HUDEP-2 (cell line): ENCODE results near the gene CHD5.
"Not testable (repeated sequence)": the region's sequence is repeated elsewhere in the genome, so short reads cannot be mapped to it uniquely, and the experiment has no call there.

Source experiments
- DNase-seq, 76 experiments: peaks; one replicate each; lab custom pipeline; 2025; ENCODE audit not compliant: unreplicated experiment in 76 of 76; lab: John Stamatoyannopoulos, UW

The CHD5 gene

DNA sequence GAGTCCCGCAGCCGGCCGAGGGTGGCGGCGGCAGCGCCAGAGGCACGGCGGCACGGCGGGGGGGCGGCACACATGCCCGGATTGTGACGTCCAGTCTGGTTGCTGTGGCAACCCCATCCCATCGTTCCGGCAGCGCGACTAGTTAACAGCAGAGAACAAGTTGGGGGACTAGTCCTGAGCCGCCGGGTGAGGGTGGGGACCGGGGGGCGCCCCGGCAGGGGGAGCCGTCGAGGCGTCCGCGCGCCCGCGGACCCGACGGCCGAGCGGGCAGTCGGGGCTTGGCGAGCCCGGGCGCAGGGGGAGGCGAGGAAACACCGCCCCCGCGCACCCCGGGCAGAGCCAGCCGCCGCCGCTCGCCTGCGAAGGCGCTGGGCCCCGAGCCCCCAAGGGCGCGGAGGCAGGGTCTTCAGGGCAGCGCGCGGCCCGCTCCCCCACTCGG lies at the start of gene CHD5:
TSS of gene CHD5 (minus strand) at position 54 of the 439 bp plus-strand sequence. CDS start 298 bp downstream, outside the sequence.
- DNase-seq = no peak

DNA sequence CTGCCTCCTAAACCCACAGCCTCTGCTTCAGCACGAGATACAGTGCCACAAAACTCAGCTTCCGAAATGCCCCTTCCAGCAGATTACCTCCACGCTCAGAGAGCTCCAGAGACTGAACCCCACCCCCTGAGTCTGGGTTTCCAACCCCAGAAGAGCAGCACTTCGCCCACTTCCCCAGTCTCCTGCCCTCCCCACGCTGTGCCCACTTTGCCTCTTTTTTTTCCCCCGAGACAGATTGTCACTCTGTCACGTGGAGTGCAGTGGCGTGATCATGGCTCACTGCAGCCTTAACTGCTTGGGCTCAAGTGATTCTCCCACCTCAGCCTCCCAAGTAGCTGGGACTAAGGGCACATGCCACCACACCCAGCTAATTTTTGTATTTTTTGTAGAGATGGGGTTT lies 45.5 kb upstream of the CHD5 start:
- no peak for DNase-seq

DNA sequence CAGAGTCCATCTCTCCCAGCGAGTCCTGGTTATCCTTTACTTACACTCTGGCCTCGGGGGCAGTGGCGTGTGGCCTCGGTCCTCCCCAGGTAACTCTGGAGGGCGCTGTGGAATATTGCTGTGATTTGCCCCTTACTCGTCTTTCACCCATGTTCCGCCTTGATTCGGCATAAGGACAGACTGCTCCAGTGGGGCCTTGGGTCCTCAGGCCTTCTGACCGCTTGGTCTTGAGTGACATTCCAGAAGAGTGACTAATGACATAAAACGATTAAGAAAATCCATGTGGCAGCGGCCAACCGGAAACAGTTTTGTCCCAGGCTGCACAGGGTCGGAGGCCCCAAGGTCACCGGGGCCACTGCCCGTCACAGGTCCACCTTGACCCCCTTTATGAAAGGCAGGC lies 44.6 kb upstream of the CHD5 start:
- DNase-seq = no peak

DNA sequence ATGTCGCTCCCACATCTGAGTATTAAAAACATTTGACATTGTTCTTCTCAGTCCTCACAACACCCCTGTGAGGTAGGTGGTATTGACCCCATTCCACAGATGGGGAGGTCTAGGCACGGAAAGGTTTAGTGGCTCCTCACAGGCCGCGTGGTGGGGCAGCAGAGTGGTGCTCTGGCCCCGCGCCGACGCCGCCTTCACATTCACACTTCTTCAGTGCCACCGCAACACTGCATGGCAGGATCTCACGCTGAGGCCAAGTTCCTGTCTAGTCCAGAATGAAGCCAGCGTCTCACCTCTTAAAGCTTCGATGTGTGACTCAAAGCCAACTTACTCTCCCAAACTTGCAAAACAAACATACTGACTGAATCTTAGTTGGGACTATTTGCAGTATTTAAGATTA lies 43.5 kb upstream of the CHD5 start:
- no peak for DNase-seq

DNA sequence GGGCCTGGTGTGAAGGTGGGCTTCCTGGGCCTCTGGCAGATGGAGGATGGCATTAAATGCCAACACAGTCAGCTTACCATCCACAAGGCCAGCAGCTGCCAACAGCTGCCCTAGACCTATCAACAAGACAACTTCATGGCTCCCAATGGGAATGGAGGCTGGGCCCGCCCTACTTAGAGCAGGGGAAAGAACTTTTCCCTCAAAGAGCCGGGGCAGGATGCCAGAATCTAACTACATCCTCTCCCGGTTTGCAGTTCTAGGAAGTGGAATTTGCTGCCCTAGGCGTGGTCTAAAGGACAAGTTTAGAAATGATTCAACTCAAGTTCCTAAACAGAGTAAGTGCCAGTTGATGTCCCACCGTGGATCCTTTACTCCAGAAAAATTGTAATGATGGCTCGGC lies 42.5 kb upstream of the CHD5 start:
- DNase-seq = no peak

- DNase-seq = no peak
Observed at GRCh38 chr1:6221210-6221784, 41.2 kb upstream of the CHD5 start.

GRCh38 chr1:6220236-6220635 lies 40.1 kb upstream of the CHD5 start:
- no peak for DNase-seq

GRCh38 chr1:6219641-6220040 lies 39.5 kb upstream of the CHD5 start:
- not testable (repeated sequence) for DNase-seq

DNA sequence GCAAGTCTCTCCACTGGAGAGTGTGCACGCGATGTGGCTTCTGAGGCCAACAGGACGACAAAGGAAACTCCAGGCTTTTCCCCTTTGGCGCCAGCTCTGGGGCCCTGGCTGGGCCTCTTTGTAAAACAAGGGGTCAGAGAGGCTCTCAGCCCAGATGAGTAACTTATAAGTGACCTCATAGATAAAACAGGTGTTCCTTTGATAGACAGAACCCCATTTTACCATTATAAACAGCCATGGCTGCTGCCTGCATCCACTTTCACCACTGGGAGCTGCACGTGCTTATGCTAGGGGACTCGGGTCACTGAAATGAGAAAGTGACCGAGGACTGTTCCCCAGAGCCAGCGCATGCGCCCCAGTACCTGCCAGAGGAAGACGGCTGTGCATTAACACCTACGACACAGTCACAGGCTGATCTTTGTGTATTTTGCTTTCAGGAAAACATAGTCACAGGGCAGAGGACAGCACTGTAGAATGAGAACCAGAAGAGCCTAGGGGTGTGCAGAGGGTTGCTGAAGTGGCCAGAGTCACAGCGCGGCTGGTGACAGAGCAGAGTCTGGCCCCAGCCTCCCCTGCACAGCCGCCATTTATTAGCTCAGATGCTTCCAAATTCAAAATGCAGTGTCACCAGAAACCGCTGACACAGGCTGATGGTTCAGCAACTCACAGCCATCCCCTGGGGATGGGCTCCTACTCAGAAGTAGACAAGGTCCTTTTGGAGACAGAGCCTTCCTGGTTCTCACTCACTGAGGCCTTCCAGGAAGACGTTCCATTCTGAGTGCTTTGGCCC lies 38.4 kb upstream of the CHD5 start:
- no peak for DNase-seq

DNA sequence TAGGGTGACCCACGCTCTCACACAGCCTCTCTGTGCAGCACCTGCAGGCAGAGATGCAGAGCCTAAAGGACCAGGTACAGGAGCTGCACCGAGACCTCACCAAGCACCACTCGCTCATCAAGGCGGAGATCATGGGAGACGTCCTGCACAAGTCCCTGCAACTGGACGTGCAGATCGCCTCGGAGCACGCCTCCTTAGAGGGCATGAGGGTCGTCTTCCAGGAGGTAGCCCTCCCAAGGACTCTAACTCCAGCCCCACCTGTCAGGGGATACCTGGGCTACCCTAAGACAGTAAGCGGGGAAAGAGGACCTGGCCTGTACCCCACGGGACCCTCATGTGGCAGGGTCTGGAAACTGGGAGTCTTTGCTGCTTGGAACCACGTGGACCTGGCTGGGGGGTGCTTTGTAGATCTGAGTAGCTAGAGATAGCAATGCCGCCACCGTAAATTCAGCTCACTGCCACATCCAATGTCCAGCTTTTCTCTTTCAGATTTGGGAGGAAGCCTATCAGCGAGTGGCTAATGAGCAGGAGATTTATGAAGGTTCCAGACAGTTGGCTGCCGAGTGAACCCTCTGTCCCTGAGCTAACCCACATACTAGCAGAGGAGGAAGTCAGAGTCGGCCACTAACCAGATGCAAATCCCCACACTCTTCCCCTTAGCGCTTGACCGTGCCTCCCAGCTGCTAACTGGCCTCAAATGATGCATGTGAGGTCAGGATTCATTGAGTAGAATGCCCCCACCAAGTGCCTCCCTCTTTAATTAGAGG lies 32.3 kb upstream of the CHD5 start:
- DNase-seq = no peak

DNA sequence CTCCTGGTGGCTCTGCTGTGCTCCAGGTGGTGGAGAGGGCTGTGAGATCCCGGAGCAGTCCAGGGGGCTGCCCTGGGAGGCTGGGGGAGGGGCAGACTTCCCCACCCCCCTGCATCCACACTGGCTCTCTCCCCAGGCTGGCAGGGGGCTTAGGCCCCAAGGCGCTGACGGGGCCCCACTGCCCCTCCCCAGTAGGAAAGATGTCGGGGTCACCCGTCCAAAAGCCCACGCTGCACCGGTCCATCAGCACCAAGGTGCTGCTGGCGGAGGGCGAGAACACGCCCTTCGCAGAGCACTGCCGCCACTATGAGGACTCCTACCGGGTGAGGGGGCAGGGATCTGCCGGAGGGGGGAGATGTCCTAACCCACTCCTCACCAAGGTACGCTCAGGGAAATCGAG lies 31.6 kb upstream of the CHD5 start:
- DNase-seq = no peak

DNA sequence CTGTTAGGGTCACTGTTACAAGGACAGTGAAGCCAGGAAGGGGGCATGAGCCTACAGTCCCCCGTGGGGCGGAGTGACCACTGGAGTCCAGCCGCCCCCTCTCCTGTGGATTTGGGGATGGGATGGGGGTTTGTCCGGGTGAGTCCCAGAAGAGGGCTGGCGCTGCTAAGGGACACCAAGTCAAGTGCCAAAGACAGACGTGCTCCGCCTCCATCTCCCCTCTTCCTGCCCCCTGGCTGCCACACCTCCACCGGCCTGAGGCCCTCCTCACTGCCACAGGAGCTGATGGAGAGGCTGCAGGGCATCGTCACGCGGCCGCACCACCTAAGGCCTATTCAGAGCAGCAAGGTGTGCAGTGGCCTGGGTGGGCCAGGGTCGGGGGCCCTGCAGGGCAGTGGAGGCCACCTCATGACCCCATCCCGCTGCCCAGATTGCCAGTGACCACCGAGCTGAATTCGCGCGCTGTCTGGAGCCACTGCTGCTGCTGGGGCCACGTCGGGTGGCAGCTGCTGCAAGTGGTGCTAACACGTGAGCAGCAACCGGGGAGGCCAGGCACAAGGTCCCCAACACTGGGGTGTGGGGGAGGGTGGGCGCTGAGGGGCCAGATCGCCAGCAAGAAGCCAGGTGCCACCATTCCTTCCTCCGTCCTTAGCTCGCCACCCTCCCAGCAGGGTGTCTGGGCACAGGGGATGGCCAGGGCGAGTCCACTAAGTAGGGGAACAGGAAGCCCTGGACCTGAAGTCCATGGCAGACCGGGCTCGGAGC lies 30.7 kb upstream of the CHD5 start:
- no peak for DNase-seq

GRCh38 chr1:6209661-6210580 lies 29.8 kb upstream of the CHD5 start:
- peak in 36 of 76 experiments; percentile 3 to 66 (median 34) for DNase-seq

GRCh38 chr1:6208723-6209660 lies 28.9 kb upstream of the CHD5 start:
- peak in 60 of 76 experiments; percentile 7 to 76 (median 43) for DNase-seq

GRCh38 chr1:6207921-6208320 lies 27.8 kb upstream of the CHD5 start:
- peak in 1 of 76 experiments; percentile 13 for DNase-seq

DNA sequence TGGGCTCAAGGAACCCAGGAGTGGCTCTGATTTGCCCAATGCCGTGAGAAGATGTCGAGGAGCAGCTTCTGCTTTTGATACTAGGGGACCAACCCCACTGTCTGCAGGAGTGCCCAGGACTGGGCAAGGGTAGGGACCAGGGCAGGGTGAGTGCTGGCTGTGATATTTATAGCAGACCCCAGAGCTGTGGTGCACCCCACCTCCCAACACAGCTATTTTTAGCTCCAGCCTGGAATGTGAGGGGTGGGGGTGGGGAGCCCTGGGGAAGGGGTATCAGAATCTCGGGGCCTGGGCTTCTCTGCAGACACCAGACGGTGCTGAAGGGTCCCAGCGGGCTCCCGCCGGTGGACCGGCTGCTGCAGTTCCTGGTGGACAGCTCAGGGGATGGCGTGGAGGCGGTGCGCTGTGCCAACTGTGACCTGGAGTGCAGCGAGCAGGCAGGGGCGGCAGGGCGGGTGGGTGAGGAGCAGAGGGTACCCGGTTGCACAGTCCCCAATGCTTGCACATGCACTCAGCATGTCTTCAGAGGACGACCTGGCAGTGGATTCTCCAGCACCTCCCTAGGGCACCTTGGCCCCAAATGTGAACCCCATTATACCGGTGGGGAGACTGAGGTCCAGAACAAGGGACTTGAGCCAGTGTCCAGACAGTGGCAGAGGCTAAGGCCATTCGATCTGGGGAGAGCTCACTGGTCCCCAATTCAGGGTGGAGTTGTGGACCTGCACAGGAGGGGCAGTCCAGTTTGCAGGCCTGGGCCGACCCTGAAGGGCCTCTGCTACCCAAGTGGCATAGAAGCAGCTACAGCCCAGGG lies 27.2 kb upstream of the CHD5 start:
- DNase-seq = no peak

DNA sequence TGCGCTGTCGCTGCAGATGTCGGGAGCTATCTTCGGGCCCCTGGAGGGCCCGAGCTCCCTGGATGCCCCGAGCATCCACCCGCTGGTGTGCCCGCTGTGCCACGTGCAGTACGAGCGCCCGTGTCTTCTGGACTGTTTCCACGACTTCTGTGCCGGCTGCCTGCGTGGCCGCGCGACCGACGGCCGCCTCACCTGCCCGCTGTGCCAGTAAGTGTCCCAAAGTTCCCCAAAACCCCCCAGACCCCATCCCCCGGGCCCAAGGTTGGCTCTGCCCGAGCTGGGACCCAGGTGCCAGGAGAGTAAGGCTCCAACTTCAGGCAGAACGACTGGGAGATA lies 26.4 kb upstream of the CHD5 start:
- DNase-seq = no peak
